SU-DHL-6 (cell line): Measurements from ENCODE around the gene LOXL4.

ENCODE experiments used
- H2AFZ ChIP-seq: fragments of 200-600 bp; sonication (generic); 2 replicates; pipeline ENCODE4 v1.6.1; 2014; ENCODE audit warnings: low read depth, mild to moderate bottlenecking, moderate library complexity, mixed read lengths, antibody characterized with exemption, low read length; ENCODE audit not compliant: severe bottlenecking
- H3F3A ChIP-seq: fragments of 200-600 bp; shearing (Covaris generic); 2 replicates; pipeline ENCODE4 v1.6.0; 2016; ENCODE audit warnings: antibody characterized with exemption, mild to moderate bottlenecking; ENCODE audit not compliant: insufficient read depth
- H3K27ac ChIP-seq: fragments of 200-600 bp; sonication (generic); 2 replicates; pipeline ENCODE4 v1.5.1; 2016; ENCODE audit warnings: low read depth, mild to moderate bottlenecking, low read length, moderate library complexity, mixed read lengths
- H3K27me3 ChIP-seq: fragments of 200-600 bp; sonication (generic), shearing (Covaris generic); 2 replicates; pipeline ENCODE4 v1.6.0; 2014; ENCODE audit warnings: mild to moderate bottlenecking, low read length
- H3K36me3 ChIP-seq: fragments of 200-600 bp; sonication (generic); 2 replicates; pipeline ENCODE4 v1.6.1; 2014; ENCODE audit warnings: mild to moderate bottlenecking, low read length, mixed read lengths
- H3K4me2 ChIP-seq: fragments of 300-600, 200-600 bp; shearing (Covaris generic), sonication (generic); 2 replicates; pipeline ENCODE4 v1.6.0; 2014; ENCODE audit warnings: low read length, low read depth, mild to moderate bottlenecking; ENCODE audit not compliant: poor library complexity, severe bottlenecking
- H3K4me3 ChIP-seq: fragments of 200-600 bp; sonication (generic); 2 replicates; pipeline ENCODE4 v1.5.1; 2014; ENCODE audit warnings: antibody characterized with exemption, low read length, mild to moderate bottlenecking, mixed read lengths; ENCODE audit not compliant: insufficient read depth, poor library complexity, severe bottlenecking
- H3K79me2 ChIP-seq: fragments of 200-600 bp; sonication (generic); 2 replicates; pipeline ENCODE4 v1.6.1; 2014; ENCODE audit warnings: mild to moderate bottlenecking, low read length, moderate library complexity; ENCODE audit not compliant: insufficient read depth
- H3K9ac ChIP-seq: fragments of 200-600 bp; sonication (generic); 2 replicates; pipeline ENCODE4 v1.7.0; 2014; ENCODE audit warnings: mild to moderate bottlenecking, low read length
- H3K9me2 ChIP-seq: fragments of 200-600 bp; sonication (generic); replicated peaks from 2 replicates; pipeline ENCODE4 v1.6.1; 2014; ENCODE audit warnings: low read length; ENCODE audit not compliant: insufficient read depth
- H3K9me3 ChIP-seq: fragments of 200-600 bp; sonication (generic); 2 replicates; pipeline ENCODE4 v1.6.1; 2014; ENCODE audit warnings: low read length, mixed read lengths; ENCODE audit not compliant: insufficient read depth
- H4K20me1 ChIP-seq: fragments of 200-600 bp; sonication (generic); 2 replicates; pipeline ENCODE4 v1.6.1; 2014; ENCODE audit warnings: low read depth, mild to moderate bottlenecking, antibody characterized with exemption, low read length, moderate library complexity, mixed read lengths
- EZH2phosphoT487 ChIP-seq: fragments of 200-600 bp; sonication (generic), shearing (Covaris generic); conservative IDR thresholded peaks from 2 replicates; pipeline ENCODE4 v1.6.1; 2018; ENCODE audit warnings: mild to moderate bottlenecking, antibody characterized with exemption, low read length, moderate library complexity, mixed read lengths
- TF ChIP-seq, protein P1 (sequence below): fragments of 200-600 bp; sonication (generic); IDR thresholded peaks from one replicate; pipeline ENCODE4 v1.5.1; 2017; ENCODE audit warnings: antibody characterized with exemption, mild to moderate bottlenecking, low read length, moderate library complexity; ENCODE audit not compliant: insufficient read depth, poor library complexity, severe bottlenecking

The LOXL4 gene

DNA sequence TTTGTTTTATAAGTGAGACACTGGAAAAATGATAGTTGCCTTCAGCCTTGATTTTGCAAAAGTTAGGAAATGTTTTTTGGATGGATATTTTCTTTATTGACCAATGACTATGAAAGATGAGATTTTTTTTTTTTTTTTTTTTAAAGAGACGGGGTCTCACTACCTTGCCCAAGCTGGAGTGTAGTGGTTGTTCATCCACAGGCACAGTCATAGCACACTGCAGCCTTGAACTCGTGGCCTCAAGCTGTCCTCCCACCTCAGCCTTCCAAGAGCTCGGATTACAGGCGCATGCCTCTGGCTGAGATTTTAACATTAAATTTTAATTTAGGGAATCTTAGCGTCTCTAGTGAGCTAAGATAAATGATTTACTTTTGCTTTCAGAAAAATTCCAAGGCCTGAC, 66.2 kb downstream of the LOXL4 start:
- Histone ChIP-seq H3K79me2 (peaks cover 70% of the 10 kb centered on the region), H3K9me3 (no peaks in the 10 kb centered on the region), H3K27ac (no peak overlapping the region), H3K4me2 (no peak overlapping the region), H3K27me3 (no peaks in the 10 kb centered on the region), H3K36me3 (no peaks in the 10 kb centered on the region), H3K4me3 (no peak overlapping the region), H4K20me1 (no peaks in the 10 kb centered on the region; the same call in 1 of the 2 replicates), H3K9ac (no peak overlapping the region), H3F3A (0 out of 2 replicates have a peak, but pooled peaks cover 3% of the 10 kb centered on the region), H3K9me2 (no peaks in the 10 kb centered on the region), H2AFZ (no peak overlapping the region)
- no peak for TF ChIP-seq EZH2phosphoT487
- TF ChIP-seq, protein P1, sequence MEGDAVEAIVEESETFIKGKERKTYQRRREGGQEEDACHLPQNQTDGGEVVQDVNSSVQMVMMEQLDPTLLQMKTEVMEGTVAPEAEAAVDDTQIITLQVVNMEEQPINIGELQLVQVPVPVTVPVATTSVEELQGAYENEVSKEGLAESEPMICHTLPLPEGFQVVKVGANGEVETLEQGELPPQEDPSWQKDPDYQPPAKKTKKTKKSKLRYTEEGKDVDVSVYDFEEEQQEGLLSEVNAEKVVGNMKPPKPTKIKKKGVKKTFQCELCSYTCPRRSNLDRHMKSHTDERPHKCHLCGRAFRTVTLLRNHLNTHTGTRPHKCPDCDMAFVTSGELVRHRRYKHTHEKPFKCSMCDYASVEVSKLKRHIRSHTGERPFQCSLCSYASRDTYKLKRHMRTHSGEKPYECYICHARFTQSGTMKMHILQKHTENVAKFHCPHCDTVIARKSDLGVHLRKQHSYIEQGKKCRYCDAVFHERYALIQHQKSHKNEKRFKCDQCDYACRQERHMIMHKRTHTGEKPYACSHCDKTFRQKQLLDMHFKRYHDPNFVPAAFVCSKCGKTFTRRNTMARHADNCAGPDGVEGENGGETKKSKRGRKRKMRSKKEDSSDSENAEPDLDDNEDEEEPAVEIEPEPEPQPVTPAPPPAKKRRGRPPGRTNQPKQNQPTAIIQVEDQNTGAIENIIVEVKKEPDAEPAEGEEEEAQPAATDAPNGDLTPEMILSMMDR = no peak
